ENCODE measurements around the gene KRT72.
A peak's percentile ranks its signal among the peaks of the same experiment; 100 is the strongest.

KRT72 gene

GRCh38 chr12:52600941-52601481 is at the start of gene KRT72:
TSS of gene KRT72 (minus strand) at chr12:52601463. CDS start at chr12:52601452, 11 bp downstream.
- in situ Hi-C loops (cut with HindIII; ENCODE audit: low pct_unique_long_range_greater_than_20kb, low sequenced_read_pairs) = no loop called here
- no peak for DNase-seq (ENCODE audit: low read depth in 1 of 2, low spot score in 1 of 2)
- TF ChIP-seq JUND (IDR thresholded peaks at IDR 0.05; ENCODE audit: low read depth) = no peak

- in situ Hi-C loops (cut with HindIII; ENCODE audit: low pct_unique_long_range_greater_than_20kb, low sequenced_read_pairs) = no loop called here
- no peak for DNase-seq (ENCODE audit: low read depth in 1 of 2, low spot score in 1 of 2)
- 0 out of 2 replicates have a peak, but pooled peaks have one; percentile 6 for TF ChIP-seq JUND (IDR thresholded peaks at IDR 0.05; ENCODE audit: low read depth)
Observed at GRCh38 chr12:52650520-52651081, 49.3 kb upstream of the KRT72 start.

- in situ Hi-C loops (cut with HindIII; ENCODE audit: low pct_unique_long_range_greater_than_20kb, low sequenced_read_pairs) = no loop called here
- no peak for DNase-seq (ENCODE audit: low read depth in 1 of 2, low spot score in 1 of 2)
- TF ChIP-seq JUND (IDR thresholded peaks at IDR 0.05; ENCODE audit: low read depth) = no peak
Observed at GRCh38 chr12:52649066-52649465, 47.8 kb upstream of the KRT72 start.

GRCh38 chr12:52648012-52648550 is 46.8 kb upstream of the KRT72 start:
- no peak for DNase-seq (ENCODE audit: low read depth in 1 of 2, low spot score in 1 of 2)
- no peak for TF ChIP-seq JUND (IDR thresholded peaks at IDR 0.05; ENCODE audit: low read depth)
- in situ Hi-C loops (cut with HindIII; ENCODE audit: low pct_unique_long_range_greater_than_20kb, low sequenced_read_pairs) = no loop called here

GRCh38 chr12:52647601-52648000 is 46.3 kb upstream of the KRT72 start:
- TF ChIP-seq JUND (IDR thresholded peaks at IDR 0.05; ENCODE audit: low read depth) = no peak
- DNase-seq (ENCODE audit: low read depth in 1 of 2, low spot score in 1 of 2) = no peak
- in situ Hi-C loops (cut with HindIII; ENCODE audit: low pct_unique_long_range_greater_than_20kb, low sequenced_read_pairs) = no loop called here

- TF ChIP-seq JUND (IDR thresholded peaks at IDR 0.05; ENCODE audit: low read depth) = no peak
- no peak for DNase-seq (ENCODE audit: low read depth in 1 of 2, low spot score in 1 of 2)
- in situ Hi-C loops (cut with HindIII; ENCODE audit: low pct_unique_long_range_greater_than_20kb, low sequenced_read_pairs) = no loop called here
Observed at GRCh38 chr12:52646613-52647012, 45.4 kb upstream of the KRT72 start.

- no peak for DNase-seq (ENCODE audit: low read depth in 1 of 2, low spot score in 1 of 2)
- in situ Hi-C loops (cut with HindIII; ENCODE audit: low pct_unique_long_range_greater_than_20kb, low sequenced_read_pairs) = no loop called here
- TF ChIP-seq JUND (IDR thresholded peaks at IDR 0.05; ENCODE audit: low read depth) = no peak
Observed at GRCh38 chr12:52645982-52646381, 44.7 kb upstream of the KRT72 start.

- no peak for TF ChIP-seq JUND (IDR thresholded peaks at IDR 0.05; ENCODE audit: low read depth)
- no peak for DNase-seq (ENCODE audit: low read depth in 1 of 2, low spot score in 1 of 2)
- in situ Hi-C loops (cut with HindIII; ENCODE audit: low pct_unique_long_range_greater_than_20kb, low sequenced_read_pairs) = no loop called here
Observed at GRCh38 chr12:52645120-52645761, 44.0 kb upstream of the KRT72 start.

GRCh38 chr12:52644078-52644415 is 42.8 kb upstream of the KRT72 start:
- in situ Hi-C loops (cut with HindIII; ENCODE audit: low pct_unique_long_range_greater_than_20kb, low sequenced_read_pairs) = no loop called here
- no peak for DNase-seq (ENCODE audit: low read depth in 1 of 2, low spot score in 1 of 2)
- no peak for TF ChIP-seq JUND (IDR thresholded peaks at IDR 0.05; ENCODE audit: low read depth)

GRCh38 chr12:52643233-52644077 is 42.2 kb upstream of the KRT72 start:
- DNase-seq (ENCODE audit: low read depth in 1 of 2, low spot score in 1 of 2) = no peak
- in situ Hi-C loops (cut with HindIII; ENCODE audit: low pct_unique_long_range_greater_than_20kb, low sequenced_read_pairs) = no loop called here
- no peak for TF ChIP-seq JUND (IDR thresholded peaks at IDR 0.05; ENCODE audit: low read depth)

- in situ Hi-C loops (cut with HindIII; ENCODE audit: low pct_unique_long_range_greater_than_20kb, low sequenced_read_pairs) = no loop called here
- TF ChIP-seq JUND (IDR thresholded peaks at IDR 0.05; ENCODE audit: low read depth) = no peak
- DNase-seq (ENCODE audit: low read depth in 1 of 2, low spot score in 1 of 2) = no peak
Observed at GRCh38 chr12:52641468-52641867, 40.2 kb upstream of the KRT72 start.

GRCh38 chr12:52637299-52637698 is 36.0 kb upstream of the KRT72 start:
- no peak for DNase-seq (ENCODE audit: low read depth in 1 of 2, low spot score in 1 of 2)
- in situ Hi-C loops (cut with HindIII; ENCODE audit: low pct_unique_long_range_greater_than_20kb, low sequenced_read_pairs) = no loop called here
- no peak for TF ChIP-seq JUND (IDR thresholded peaks at IDR 0.05; ENCODE audit: low read depth)

Measured in T47D (cell line).